Ascending aorta (tissue), 2 donors: ENCODE measurements around the gene ETV6. TPM values are rescaled to one million over a fixed set of nuclear protein-coding genes. Genes with fewer than 3 reads are reported as not detected.
A peak's percentile ranks its signal among the peaks of the same experiment; 100 is the strongest.

Experiments used
- DNase-seq, 2 donors: peaks; one replicate each; pipeline ENCODE4 v3.0.0-alpha.2; 2019; ENCODE audit warnings: low spot score in 2 of 2
- H3K27ac ChIP-seq, 2 donors: fragments of 200-600 bp; sonication (generic); one replicate each; pipeline ENCODE4 v1.5.1; 2016 to 2017; ENCODE audit warnings: mild to moderate bottlenecking in 1 of 2
- H3K27me3 ChIP-seq: fragments of 200-600 bp; sonication (generic); one replicate; pipeline ENCODE4 v1.5.1; 2017
- H3K36me3 ChIP-seq, 2 donors: fragments of 200-600 bp; sonication (generic); one replicate each; pipeline ENCODE4 v1.5.1; 2016
- H3K4me1 ChIP-seq, 2 donors: fragments of 200-600 bp; sonication (generic); one replicate each; pipeline ENCODE4 v1.5.1; 2016 to 2017; ENCODE audit warnings: mild to moderate bottlenecking in 1 of 2
- H3K4me3 ChIP-seq, 2 donors: fragments of 200-600 bp; sonication (generic); one replicate each; pipeline ENCODE4 v1.5.1; 2016 to 2017; ENCODE audit warnings: mild to moderate bottlenecking in 1 of 2
- H3K9me3 ChIP-seq, 2 donors: fragments of 200-600 bp; sonication (generic); one replicate each; pipeline ENCODE4 v1.5.1; 2016
- CTCF ChIP-seq, 3 experiments: fragments of 200-600 bp in 2 of 3; fragments of 450-650 bp in 1 of 3; sonication (generic) in 2 of 3; IDR thresholded peaks; one replicate each; pipeline ENCODE4 v1.5.1; 2016 to 2019; ENCODE audit warnings: antibody characterized with exemption in 3 of 3, mild to moderate bottlenecking in 1 of 3, moderate library complexity in 1 of 3
- intact Hi-C: fragments of 100-400 bp; cut with DNase I; formaldehyde crosslinking; loops from one replicate; pipeline ENCODE4 v1.15.1; 2023
- total RNA-seq: library from RNA; depleted of rRNA; stranded (reverse); fragments of >200 nt; gene quantifications from one replicate; pipeline ENCODE4 v1.1.0, GENCODE V29; 2016

Gene ETV6
- total RNA-seq, 1 donor from 2014 or later, result 21.6 TPM

GRCh38 chr12:11752403-11753149 is 103.1 kb downstream of the ETV6 start:
- H3K27ac ChIP-seq, result peak overlapping the region; percentile 90 to 93
- H3K36me3 ChIP-seq, result no peaks in the 10 kb centered on the region
- intact Hi-C loops, result loop anchor here (2.0 to 10.0 kb wide), 3 partner anchors 45 to 112 kb away; partner anchors contain the start of gene ETV6
- TF ChIP-seq CTCF (IDR thresholded peaks at IDR 0.05), result no peak
- peak in 1 of 2 donors; percentile 72 for DNase-seq
- no peaks in the 10 kb centered on the region for H3K27me3 ChIP-seq
- no peak overlapping the region for H3K4me3 ChIP-seq
- H3K9me3 ChIP-seq, result no peaks in the 10 kb centered on the region
- H3K4me1 ChIP-seq, result peaks cover 19 to 47% of the 10 kb centered on the region in 2 donors

GRCh38 chr12:11753150-11753499 is 103.7 kb downstream of the ETV6 start:
- intact Hi-C loops, result loop anchor here (2.0 to 10.0 kb wide), 3 partner anchors 46 to 112 kb away; partner anchors contain the start of gene ETV6
- H3K4me3 ChIP-seq, result no peak overlapping the region
- H3K27me3 ChIP-seq, result no peaks in the 10 kb centered on the region
- TF ChIP-seq CTCF (IDR thresholded peaks at IDR 0.05), result no peak
- peak overlapping the region; percentile 90 to 93 for H3K27ac ChIP-seq
- no peaks in the 10 kb centered on the region for H3K9me3 ChIP-seq
- H3K36me3 ChIP-seq, result no peaks in the 10 kb centered on the region
- DNase-seq, result no peak
- peaks cover 24 to 53% of the 10 kb centered on the region in 2 donors for H3K4me1 ChIP-seq

- Histone ChIP-seq H3K4me1 (peaks cover 30 to 60% of the 10 kb centered on the region in 2 donors), H3K9me3 (no peaks in the 10 kb centered on the region), H3K27ac (peak overlapping the region; percentile 90 to 93), H3K36me3 (no peaks in the 10 kb centered on the region), H3K4me3 (no peak overlapping the region), H3K27me3 (no peaks in the 10 kb centered on the region)
- DNase-seq, result peak in 1 of 2 donors; percentile 77
- intact Hi-C loops, result loop anchor here (2.0 to 10.0 kb wide), 3 partner anchors 47 to 111 kb away; partner anchors contain the start of gene ETV6
- TF ChIP-seq CTCF (IDR thresholded peaks at IDR 0.05), result no peak
Measured at GRCh38 chr12:11753826-11754225, 104.4 kb downstream of the ETV6 start.

GRCh38 chr12:11754256-11754655 is 104.8 kb downstream of the ETV6 start:
- no peaks in the 10 kb centered on the region for H3K36me3 ChIP-seq
- no peaks in the 10 kb centered on the region for H3K27me3 ChIP-seq
- no peak overlapping the region for H3K4me3 ChIP-seq
- intact Hi-C loops, result loop anchor here (5.0 to 10.0 kb wide), 2 partner anchors 47 to 111 kb away; no protein-coding TSS in a partner anchor
- H3K4me1 ChIP-seq, result peaks cover 30 to 63% of the 10 kb centered on the region in 2 donors
- peak overlapping the region; percentile 90 to 93 for H3K27ac ChIP-seq
- H3K9me3 ChIP-seq, result no peaks in the 10 kb centered on the region
- DNase-seq, result no peak
- no peak for TF ChIP-seq CTCF (IDR thresholded peaks at IDR 0.05)

GRCh38 chr12:11755302-11755930 is 105.9 kb downstream of the ETV6 start:
- H3K27me3 ChIP-seq, result no peaks in the 10 kb centered on the region
- intact Hi-C loops, result loop anchor here (5.0 to 10.0 kb wide), 2 partner anchors 58 to 109 kb away; no protein-coding TSS in a partner anchor

More at GRCh38 chr12:11755302-11755930, 105.9 kb downstream of the ETV6 start:
- peaks cover 30 to 69% of the 10 kb centered on the region in 2 donors for H3K4me1 ChIP-seq
- peak overlapping the region in 1 of 2 donors; percentile 17 for H3K4me3 ChIP-seq
- no peaks in the 10 kb centered on the region for H3K36me3 ChIP-seq
- DNase-seq, result no peak
- TF ChIP-seq CTCF (IDR thresholded peaks at IDR 0.05), result no peak
- peak overlapping the region; percentile 90 to 93 for H3K27ac ChIP-seq
- no peaks in the 10 kb centered on the region for H3K9me3 ChIP-seq
